Non-pigmented ciliary epithelial cell (primary cell): ENCODE measurements around the gene CPA1.

Source experiments
- DNase-seq: peaks from one replicate; pipeline ENCODE4 v3.0.0-alpha.2; 2010; ENCODE audit warnings: low read depth

Gene CPA1

GRCh38 chr7:130396109-130396508, 15.8 kb downstream of the CPA1 start:
- DNase-seq: no peak

- DNase-seq: no peak
Observed at GRCh38 chr7:130397051-130397757, 16.9 kb downstream of the CPA1 start.

- no peak for DNase-seq
Observed at GRCh38 chr7:130397758-130398073, 17.4 kb downstream of the CPA1 start.

- DNase-seq: no peak
Observed at GRCh38 chr7:130398526-130399090, 18.3 kb downstream of the CPA1 start.

- no peak for DNase-seq
Observed at GRCh38 chr7:130400120-130400572, 19.9 kb downstream of the CPA1 start.

GRCh38 chr7:130401101-130401500, 20.8 kb downstream of the CPA1 start:
- no peak for DNase-seq

- no peak for DNase-seq
Observed at GRCh38 chr7:130401578-130401977, 21.3 kb downstream of the CPA1 start.

- no peak for DNase-seq
Observed at GRCh38 chr7:130405003-130405402, 24.7 kb downstream of the CPA1 start.

- no peak for DNase-seq
Observed at GRCh38 chr7:130409067-130409711, 28.9 kb downstream of the CPA1 start.

GRCh38 chr7:130409712-130410072, 29.4 kb downstream of the CPA1 start:
- no peak for DNase-seq

GRCh38 chr7:130410868-130411541, 30.7 kb downstream of the CPA1 start:
- no peak for DNase-seq

- no peak for DNase-seq
Observed at GRCh38 chr7:130413201-130413600, 32.9 kb downstream of the CPA1 start.

- no peak for DNase-seq
Observed at GRCh38 chr7:130415006-130415405, 34.7 kb downstream of the CPA1 start.

GRCh38 chr7:130417213-130417612, 36.9 kb downstream of the CPA1 start:
- DNase-seq: no peak

- no peak for DNase-seq
Observed at GRCh38 chr7:130418306-130418705, 38.0 kb downstream of the CPA1 start.

- DNase-seq: no peak
Observed at GRCh38 chr7:130419658-130420057, 39.4 kb downstream of the CPA1 start.

GRCh38 chr7:130420943-130421578, 40.8 kb downstream of the CPA1 start:
- no peak for DNase-seq

GRCh38 chr7:130421684-130422083, 41.4 kb downstream of the CPA1 start:
- DNase-seq: no peak

- DNase-seq: no peak
Observed at GRCh38 chr7:130423501-130424037, 43.3 kb downstream of the CPA1 start.

- DNase-seq: no peak
Observed at GRCh38 chr7:130425796-130426195, 45.5 kb downstream of the CPA1 start.

GRCh38 chr7:130426564-130426963, 46.3 kb downstream of the CPA1 start:
- DNase-seq: no peak

GRCh38 chr7:130429019-130429418, 48.7 kb downstream of the CPA1 start:
- no peak for DNase-seq
